ENCODE data around the gene RBMXL2.

Gene RBMXL2

DNA sequence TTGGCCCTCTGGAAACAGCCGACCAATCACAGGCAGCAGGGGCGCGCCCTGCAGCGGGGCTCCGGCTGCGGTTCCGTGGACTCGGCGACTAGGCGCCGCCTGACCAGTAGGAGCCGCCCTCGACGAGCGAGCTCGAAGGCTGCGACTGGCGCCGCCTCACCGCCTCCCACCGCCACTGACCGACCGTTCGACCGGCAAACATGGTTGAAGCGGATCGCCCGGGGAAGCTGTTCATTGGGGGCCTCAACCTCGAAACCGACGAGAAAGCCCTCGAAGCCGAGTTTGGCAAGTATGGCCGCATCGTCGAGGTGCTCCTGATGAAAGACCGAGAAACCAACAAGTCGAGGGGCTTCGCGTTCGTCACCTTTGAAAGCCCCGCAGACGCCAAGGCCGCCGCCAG is at the start of gene RBMXL2:
Gene RBMXL2 (plus strand): TSS at position 78 of the 400 bp plus-strand sequence. CDS start 123 bp downstream, at position 201.
- DNase-seq = no peak

DNA sequence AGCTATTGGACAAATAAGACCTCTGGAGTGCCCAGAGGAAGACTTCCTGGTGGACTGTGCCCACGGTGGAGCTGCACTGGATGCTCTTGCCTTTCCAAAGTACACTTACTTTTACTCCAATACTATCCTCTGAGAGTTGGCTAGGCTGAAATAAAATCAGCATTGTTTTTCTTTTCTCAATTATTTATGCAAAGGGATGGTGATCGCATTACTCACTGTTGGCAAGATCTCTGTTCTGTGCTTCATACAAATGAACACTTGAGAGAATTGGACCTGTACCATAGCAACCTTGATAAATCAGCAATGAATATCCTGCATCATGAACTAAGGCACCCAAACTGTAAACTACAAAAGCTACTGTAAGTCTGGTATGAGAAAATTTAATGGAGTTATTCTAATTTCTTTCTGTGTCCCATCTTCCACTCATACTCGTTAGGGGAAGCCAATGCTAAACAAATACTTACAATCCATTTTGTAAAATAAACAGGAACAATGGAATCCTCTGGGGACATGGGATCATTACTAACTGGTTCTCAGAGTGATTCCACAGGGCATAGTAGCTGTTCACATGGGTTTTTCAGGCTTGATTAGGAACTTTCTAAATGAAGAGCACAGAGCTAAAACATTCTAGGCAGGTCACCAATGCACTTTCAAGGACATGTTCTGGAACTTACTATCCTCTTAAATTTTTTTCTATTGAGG is 42.2 kb upstream of the RBMXL2 start:
- no peak for DNase-seq

GRCh38 chr11:7050191-7050590 is 38.6 kb upstream of the RBMXL2 start:
- no peak for DNase-seq

DNA sequence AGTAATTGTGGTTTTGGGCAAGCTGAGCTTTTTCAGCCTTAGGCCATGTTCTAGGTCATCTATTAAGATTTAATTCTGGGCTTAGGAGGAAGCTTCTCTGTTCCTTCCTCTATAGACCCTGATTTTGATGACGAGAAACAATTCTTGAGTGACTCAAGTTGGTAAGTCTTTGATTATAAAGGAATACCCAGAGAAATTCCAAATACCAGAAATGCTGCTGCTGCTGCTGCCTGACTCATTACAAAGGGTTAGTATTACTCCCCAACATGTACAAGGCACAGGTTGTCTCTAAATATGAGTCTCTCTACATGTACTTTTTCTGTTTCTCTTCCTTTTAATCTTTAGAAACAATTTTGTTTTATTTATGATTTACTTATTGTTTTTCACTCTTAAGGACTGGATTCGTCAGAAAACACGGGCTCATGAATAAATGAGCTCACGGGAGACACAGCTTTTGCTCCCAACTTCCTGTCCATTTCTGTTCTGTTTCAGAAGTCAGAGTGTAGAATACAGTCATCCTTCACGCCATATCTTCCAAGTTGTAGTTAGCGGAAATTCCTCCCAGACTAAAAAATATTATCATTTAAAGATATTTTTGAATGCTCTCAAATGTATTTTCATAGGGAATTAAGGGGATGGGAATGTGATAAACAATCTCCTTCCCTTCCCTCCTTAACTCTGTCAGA is 31.8 kb upstream of the RBMXL2 start:
- no peak for DNase-seq

DNA sequence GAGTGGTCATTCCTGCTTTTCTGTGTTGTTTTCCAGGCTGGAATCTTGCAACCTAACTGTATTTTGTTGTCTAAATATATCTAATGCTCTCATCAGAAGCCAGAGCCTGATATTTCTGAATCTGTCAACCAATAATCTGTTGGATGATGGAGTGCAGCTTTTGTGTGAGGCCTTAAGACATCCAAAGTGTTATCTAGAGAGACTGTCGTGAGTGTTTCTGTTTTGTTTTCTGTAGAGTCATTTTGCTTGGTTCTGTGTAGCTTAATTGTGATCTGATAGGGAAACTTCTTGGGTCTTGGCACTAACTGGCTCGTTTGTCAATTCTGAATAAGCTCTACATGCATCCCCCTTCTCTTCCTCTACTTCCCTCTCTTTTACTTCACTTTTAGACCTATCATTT is 31.2 kb upstream of the RBMXL2 start:
- no peak for DNase-seq

- DNase-seq = no peak
Observed at GRCh38 chr11:7060868-7061267, 27.9 kb upstream of the RBMXL2 start.

DNA sequence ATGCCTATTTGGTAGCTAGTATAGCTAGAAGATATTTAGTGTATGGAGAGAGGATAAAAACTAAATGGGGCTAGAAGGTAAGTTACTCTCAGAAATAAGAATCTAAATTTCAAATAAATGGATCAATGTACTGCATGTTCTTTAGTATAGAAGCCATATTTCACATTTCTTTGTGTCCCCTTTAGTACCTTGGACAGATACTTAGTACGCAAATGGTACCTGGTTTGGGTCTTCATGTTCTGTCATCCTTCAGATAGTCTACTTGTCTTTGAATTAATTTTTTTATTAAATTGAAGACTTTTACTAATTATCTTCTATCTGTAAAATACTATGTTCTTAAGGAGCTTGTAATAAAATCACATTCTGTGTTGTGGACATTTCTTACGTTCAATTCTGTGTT is 26.3 kb upstream of the RBMXL2 start:
- DNase-seq = no peak

GRCh38 chr11:7072401-7073028 is 16.3 kb upstream of the RBMXL2 start:
- no peak for DNase-seq

DNA sequence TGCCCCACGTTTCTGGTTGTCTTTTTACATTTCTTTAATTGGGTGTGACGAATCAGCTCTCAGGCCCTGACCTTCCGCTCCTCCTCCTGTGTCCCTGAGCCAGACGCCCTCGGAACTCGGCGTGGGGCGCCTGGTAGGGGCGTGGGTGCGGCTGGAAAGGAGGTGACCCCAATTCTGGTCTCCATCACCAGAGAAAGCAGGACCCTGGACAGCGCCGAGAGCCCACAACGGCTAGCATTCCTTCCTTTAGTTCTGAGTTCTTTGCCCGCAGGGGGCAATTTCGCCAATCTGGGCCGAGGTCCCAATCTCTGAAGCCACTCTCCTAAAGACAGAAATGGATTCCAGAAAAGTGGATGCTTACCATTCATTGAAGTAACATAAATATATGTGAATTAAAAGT is 11.7 kb upstream of the RBMXL2 start:
- DNase-seq = no peak

DNA sequence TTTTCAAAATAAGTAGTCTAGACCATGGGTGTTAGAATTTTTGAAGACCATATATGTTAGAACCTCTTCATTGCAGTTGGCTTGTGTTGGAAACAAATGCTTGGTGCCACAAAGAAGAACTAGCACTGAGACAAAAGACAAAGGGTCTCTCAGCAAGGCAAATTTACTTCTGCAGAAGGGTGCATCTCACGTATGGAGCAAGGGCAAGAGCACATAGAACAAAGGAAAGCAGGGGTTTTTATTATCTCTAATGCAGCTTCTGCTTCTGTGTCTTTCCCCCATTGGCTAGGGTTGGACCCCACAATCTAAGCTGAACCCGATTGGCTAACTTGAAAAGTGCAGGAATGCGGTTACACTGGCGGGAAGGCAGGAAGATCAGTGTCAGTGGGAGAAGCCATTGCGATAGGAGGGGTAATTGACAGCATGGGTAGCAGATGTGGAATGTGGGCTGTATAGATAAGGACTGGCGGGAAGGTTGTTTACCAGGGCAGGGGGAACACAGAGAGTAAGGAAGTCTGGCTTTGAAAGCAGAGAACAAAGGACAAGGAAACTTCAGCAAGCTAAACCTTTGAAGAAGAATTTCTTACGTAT is 9.2 kb upstream of the RBMXL2 start:
- no peak for DNase-seq

- DNase-seq = no peak
Observed at GRCh38 chr11:7080900-7081299, 7.9 kb upstream of the RBMXL2 start.

- DNase-seq = no peak
Observed at GRCh38 chr11:7081441-7081840, 7.4 kb upstream of the RBMXL2 start.

GRCh38 chr11:7089328-7090251 is 792 bp downstream of the RBMXL2 start:
- no peak for DNase-seq

GRCh38 chr11:7098235-7098832 is 9.5 kb downstream of the RBMXL2 start:
- no peak for DNase-seq

GRCh38 chr11:7115780-7116179 is 27.0 kb downstream of the RBMXL2 start:
- DNase-seq = no peak

DNA sequence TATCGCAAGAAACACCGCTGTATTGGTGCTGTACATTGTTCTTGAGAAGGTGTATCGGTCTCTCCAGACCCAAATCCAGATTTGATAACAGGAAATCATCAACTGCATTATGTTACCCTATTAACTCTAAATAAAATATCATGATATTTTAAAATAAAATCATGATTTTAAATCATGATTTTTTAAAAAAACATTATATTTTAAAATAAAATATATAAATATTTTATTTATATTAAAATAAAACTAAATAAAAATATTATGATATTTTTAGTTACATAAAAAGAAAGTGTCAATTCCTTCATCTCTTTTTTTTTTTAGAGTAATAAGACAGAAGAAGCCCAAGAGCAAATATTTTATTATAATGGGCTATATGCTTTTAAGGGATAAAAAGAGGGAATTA is 27.6 kb downstream of the RBMXL2 start:
- DNase-seq = no peak

DNA sequence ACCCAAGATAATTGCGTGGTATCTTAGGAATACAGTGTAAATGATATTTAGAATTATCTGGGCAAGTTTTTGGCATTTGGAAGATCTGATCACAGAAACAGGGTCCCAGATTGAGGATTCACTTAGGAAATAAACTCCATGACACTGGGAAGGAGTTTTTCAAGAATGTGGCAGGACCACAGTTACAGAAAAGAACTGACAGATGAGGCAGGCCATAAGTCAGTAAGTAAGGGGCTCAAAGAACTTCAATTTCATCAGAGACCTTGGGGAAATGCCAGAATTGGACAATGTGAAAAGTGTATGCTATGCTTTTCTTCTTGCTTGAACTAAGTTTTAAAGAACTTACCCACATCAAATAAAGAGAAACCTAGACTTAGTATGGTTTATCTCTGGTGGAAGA is 49.3 kb downstream of the RBMXL2 start:
- no peak for DNase-seq

All from right forelimb (tissue), 1 donor.